Measurements from ENCODE around the gene EFCAB3.
"Not testable (repeated sequence)": the region's sequence is repeated elsewhere in the genome, so short reads cannot be mapped to it uniquely, and the experiment has no call there.

EFCAB3 gene

DNA sequence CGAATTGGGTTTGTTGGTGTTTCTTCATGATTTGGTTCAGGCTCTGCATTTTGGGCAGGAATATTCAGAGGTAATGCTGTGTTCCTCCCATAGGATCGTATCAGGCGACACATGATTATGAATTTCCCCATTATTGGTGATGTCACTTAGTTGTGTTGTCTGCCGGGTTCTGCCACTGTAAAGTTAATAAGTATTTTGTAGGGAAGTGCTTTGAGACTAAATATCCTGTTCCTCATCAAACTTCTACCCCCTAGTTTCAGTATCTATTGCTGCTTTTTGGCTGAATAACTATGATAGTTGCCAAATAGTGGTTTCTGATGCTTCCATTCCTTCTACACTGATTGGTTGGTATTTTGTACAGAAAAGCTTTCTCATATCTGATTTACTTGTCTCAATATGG lies 71.8 kb downstream of the EFCAB3 start:
- H3K9me3 Mint-ChIP-seq, H3K4me3 Mint-ChIP-seq, H3K27me3 Mint-ChIP-seq, DNase-seq, H3K27ac Mint-ChIP-seq, ATAC-seq: not testable (repeated sequence)
- peaks cover 11% of the 10 kb centered on the region for H3K4me1 Mint-ChIP-seq

DNA sequence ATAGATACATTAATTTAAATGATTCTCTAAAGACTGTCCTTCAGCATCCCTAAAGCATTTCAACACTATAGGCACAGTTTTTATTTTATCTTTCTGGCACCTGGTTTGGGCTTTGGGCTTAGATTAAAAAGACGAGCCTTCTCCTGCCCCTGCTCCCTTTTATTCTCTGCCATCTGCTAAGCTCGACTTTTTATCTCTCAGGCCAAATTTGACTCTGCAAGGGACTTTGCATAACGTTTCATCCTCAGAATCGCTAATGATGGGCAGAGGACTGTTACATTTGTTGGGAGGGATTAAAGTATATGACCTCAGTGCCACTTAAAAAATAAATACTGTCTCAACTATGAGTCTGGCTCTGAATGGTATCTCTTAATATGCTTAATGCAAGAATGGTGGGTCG lies 72.7 kb downstream of the EFCAB3 start:
- not testable (repeated sequence) for H3K27me3 Mint-ChIP-seq, H3K4me3 Mint-ChIP-seq, H3K27ac Mint-ChIP-seq, ATAC-seq, DNase-seq, H3K9me3 Mint-ChIP-seq
- H3K4me1 Mint-ChIP-seq = peaks cover 11% of the 10 kb centered on the region

DNA sequence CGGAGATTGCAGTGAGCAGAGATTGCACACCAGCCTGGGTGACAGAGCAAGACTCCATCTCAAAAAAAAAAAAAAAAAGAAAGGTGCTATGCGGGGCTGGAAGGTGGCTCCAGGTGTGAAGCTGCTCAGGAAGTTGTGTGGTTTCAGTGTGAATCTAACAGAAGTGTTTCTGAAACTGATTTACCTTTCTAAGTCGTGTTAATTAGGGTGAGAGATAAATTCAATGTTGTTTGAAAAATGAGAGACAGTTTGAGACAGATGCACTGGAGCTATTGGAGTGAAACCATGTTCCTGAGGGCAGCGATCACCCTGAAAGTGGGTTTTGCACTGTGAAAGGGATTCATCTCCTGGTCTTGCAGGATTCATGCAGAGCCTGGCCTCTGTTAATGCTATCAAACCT lies 73.3 kb downstream of the EFCAB3 start:
- H3K4me1 Mint-ChIP-seq = peaks cover 11% of the 10 kb centered on the region
- not testable (repeated sequence) for H3K27me3 Mint-ChIP-seq, ATAC-seq, DNase-seq, H3K27ac Mint-ChIP-seq, H3K4me3 Mint-ChIP-seq, H3K9me3 Mint-ChIP-seq

DNA sequence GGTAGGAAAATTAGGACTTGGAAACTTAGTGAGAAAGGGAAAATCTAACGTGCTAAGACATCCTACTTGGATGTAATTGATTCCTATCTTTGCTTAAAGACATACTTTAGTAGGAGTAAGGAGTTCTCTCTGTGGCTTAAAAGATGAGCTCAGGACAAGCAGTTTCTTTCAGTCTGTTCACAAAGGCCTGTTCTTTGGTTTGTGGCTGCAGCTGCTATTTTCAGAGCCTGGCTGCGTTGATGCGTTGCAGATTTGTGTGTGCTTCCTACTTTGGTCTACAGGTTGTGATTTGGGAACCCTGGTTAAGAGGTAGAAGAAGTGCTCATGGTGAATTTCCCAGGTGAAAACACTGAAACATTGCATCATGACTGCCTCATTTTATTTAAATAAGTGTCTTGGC lies 73.8 kb downstream of the EFCAB3 start:
- H3K27me3 Mint-ChIP-seq, DNase-seq, H3K4me3 Mint-ChIP-seq, ATAC-seq, H3K9me3 Mint-ChIP-seq: not testable (repeated sequence)
- H3K4me1 Mint-ChIP-seq = peaks cover 11% of the 10 kb centered on the region
- peak overlapping the region in 1 of 2 donors; percentile 34 for H3K27ac Mint-ChIP-seq

DNA sequence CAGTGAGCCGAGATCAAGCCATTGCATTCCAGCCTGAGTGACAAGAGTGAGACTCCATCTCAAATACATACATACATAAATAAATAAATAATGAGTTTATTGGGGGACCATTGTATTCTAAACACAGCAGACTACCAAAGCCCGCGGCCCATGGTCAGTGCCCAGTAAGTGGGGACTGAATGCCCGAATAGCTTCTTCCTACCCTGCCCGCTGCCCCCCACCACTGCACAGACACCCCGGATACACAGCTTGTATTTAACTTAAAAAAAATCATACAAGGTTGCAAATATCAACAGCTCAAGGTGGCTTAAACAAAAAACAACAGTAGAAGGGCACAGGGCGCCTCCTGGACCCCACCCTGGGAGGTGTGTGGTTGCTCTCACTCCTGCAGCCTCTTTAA lies 75.7 kb downstream of the EFCAB3 start:
- Mint-ChIP-seq H3K4me3 (no peak overlapping the region), H3K27ac (peak overlapping the region in 1 of 2 donors; percentile 48), H3K27me3 (peaks cover 8% of the 10 kb centered on the region), H3K9me3 (no peaks in the 10 kb centered on the region), H3K4me1 (peaks cover 11% of the 10 kb centered on the region)
- ATAC-seq (no peak), DNase-seq (no peak)

DNA sequence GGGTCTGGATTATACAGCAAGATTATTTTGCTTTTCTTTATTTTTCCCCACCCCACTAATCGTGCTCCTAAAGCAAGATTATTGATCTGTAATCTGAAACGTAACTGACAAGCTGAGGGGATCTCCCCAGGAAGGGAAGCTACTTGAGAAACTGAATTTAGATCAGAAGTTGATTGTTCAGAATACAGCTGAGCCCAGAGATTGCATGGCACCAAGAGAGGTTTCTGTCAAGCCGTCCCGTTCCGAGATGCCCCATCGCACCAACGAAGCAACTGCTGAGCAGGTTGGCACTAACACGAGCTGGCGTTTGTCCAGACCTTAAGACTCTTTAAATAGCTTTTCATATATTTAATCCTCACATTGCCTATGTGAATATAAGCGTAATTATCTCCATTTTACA lies 78.1 kb downstream of the EFCAB3 start:
- not testable (repeated sequence) for ATAC-seq, H3K4me1 Mint-ChIP-seq

DNA sequence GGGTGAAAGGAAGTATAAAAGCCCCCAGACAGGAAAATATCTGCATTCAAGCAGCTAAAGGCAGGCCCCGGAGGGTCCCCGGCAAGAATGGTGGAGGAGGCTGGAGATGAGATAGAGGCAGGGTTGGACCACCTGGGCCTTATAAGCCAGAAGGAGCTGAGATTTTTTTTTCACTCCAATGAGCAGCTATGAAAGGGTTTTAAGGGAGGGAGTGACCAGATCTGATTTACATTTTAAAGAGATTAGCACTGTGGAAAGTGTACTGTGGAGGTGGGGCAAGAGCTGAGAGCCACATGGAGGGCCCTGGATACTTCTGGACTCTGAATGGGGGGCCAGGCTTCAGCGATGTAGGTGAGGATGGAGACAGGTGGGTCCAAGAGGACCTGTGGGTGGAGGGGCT lies 84.1 kb downstream of the EFCAB3 start:
- H3K9me3 Mint-ChIP-seq, ATAC-seq, H3K27me3 Mint-ChIP-seq, DNase-seq, H3K4me3 Mint-ChIP-seq, H3K4me1 Mint-ChIP-seq: not testable (repeated sequence)
- H3K27ac Mint-ChIP-seq = peak overlapping the region; percentile 48 to 75

More for the DNA sequence above, 78.1 kb downstream of the EFCAB3 start:
- DNase-seq, H3K27me3 Mint-ChIP-seq, H3K4me3 Mint-ChIP-seq, H3K9me3 Mint-ChIP-seq, H3K27ac Mint-ChIP-seq: not testable (repeated sequence)

DNA sequence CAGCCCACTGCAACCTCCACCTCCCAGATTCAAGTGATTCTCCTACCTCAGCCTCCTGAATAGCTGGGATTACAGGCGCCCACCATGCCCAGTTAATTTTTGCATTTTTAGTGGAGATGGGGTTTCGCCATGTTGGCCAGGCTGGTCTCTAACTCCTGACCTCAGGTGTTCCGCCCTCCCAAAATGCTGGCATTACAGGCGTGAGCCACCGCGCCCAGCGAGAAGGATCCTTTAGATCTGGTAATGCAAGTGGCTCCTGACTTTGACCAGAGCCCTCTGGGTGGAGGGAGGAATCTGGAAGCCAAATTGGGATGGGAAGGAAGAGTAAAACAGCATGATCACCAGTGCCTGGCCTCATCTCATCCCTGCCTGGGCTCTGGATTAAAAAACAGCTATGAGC lies 84.9 kb downstream of the EFCAB3 start:
- ATAC-seq, H3K4me3 Mint-ChIP-seq, H3K9me3 Mint-ChIP-seq, H3K27ac Mint-ChIP-seq, H3K4me1 Mint-ChIP-seq, DNase-seq, H3K27me3 Mint-ChIP-seq: not testable (repeated sequence)

Data from stimulated activated naive CD8-positive, alpha-beta T cell treated with anti-CD3 and anti-CD28 coated beads, Interleukin-15, amount 100 ng/mL, for 72 hours (primary cell).